22Rv1 (cell line): ENCODE results near the gene STXBP6.
A peak's percentile ranks its signal among the peaks of the same experiment; 100 is the strongest.
"Not testable (repeated sequence)": the region's sequence is repeated elsewhere in the genome, so short reads cannot be mapped to it uniquely, and the experiment has no call there.

ENCODE experiments used
- H3K27ac ChIP-seq: fragments of 450-650 bp; 2 replicates; pipeline ENCODE4 v1.5.1; 2017
- CTCF ChIP-seq: fragments of 450-650 bp; IDR thresholded peaks from 2 replicates; pipeline ENCODE4 v1.5.1; 2017; ENCODE audit warnings: mild to moderate bottlenecking
- ZFX ChIP-seq: fragments of 450-650 bp; IDR thresholded peaks from 2 replicates; pipeline ENCODE4 v1.6.1; 2017; ENCODE audit warnings: antibody characterized with exemption, borderline replicate concordance

STXBP6 gene

GRCh38 chr14:24774187-24774915 is 275.6 kb downstream of the STXBP6 start:
- H3K27ac ChIP-seq = no peak overlapping the region
- TF ChIP-seq CTCF (no peak), ZFX (no peak)

- H3K27ac ChIP-seq = not testable (repeated sequence)
Observed at GRCh38 chr14:24773564-24773963, 276.4 kb downstream of the STXBP6 start.

DNA sequence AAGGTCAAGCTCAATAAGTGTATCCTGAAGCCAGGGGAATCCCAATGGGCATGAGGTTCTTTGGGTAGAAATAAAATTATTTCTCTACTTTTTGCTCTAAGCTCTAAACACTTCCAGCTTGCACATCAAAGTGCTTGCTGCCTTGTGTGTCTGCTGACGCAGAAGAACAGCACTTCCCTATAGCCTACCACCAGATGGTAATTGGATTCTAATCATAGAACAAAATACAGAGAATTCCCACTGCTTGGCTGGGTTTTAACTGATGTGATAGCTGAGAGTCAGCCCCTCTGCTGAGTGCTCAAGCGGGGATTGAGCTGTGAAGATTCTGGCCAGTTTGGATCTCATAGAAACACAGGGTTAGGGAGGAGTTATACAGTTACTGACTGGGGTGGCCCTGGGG is 283.5 kb downstream of the STXBP6 start:
- H3K27ac ChIP-seq = no peak overlapping the region
- TF ChIP-seq CTCF = no peak

DNA sequence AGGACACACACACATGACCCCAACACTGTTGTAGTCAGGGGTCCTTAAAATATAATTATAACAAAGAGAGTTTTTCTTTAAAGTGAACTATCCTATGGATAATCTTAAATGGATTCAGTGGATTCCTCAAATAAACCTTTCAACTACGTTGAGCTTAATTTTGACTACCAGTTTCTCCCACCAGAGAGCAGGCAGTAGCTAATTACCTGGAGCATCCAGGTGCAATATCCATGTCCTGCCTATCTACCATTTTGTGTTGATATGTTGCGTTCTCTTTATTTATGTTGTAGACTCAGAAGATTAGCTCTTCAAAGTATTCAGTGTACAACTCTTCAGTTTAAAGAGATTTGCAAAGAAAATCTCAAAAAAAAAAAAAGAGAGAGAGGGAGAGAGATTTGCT is 288.8 kb downstream of the STXBP6 start:
- TF ChIP-seq CTCF = peak; percentile 18; the same call in 1 of the 2 replicates
- TF ChIP-seq ZFX = no peak
- H3K27ac ChIP-seq = no peak overlapping the region
